Left hindlimb (tissue), 1 donor: ENCODE data around the gene ZIC4.

Experiments used
- DNase-seq: peaks from one replicate; pipeline ENCODE4 v3.0.0-alpha.2; 2018

ZIC4 gene

GRCh38 chr3:147417551-147418295 lies 11.4 kb upstream of the ZIC4 start:
- DNase-seq: no peak

GRCh38 chr3:147416931-147417330 lies 10.6 kb upstream of the ZIC4 start:
- DNase-seq: no peak

- DNase-seq: no peak
These were observed 9.5 kb upstream of the ZIC4 start for GRCh38 chr3:147415874-147416273.

GRCh38 chr3:147415286-147415685 lies 8.9 kb upstream of the ZIC4 start:
- no peak for DNase-seq

GRCh38 chr3:147414390-147415138 lies 8.2 kb upstream of the ZIC4 start:
- DNase-seq: no peak

GRCh38 chr3:147413686-147414389 lies 7.5 kb upstream of the ZIC4 start:
- DNase-seq: peak; percentile 29

- peak; percentile 48 for DNase-seq
These were observed 6.8 kb upstream of the ZIC4 start for GRCh38 chr3:147412917-147413685.

GRCh38 chr3:147412261-147412916 lies 6.0 kb upstream of the ZIC4 start:
- DNase-seq: peak; percentile 44

- DNase-seq: peak; percentile 34
These were observed 5.5 kb upstream of the ZIC4 start for GRCh38 chr3:147411815-147412241.

- peak; percentile 72 for DNase-seq
These were observed 5.0 kb upstream of the ZIC4 start for GRCh38 chr3:147411238-147411814.

GRCh38 chr3:147410526-147411237 lies 4.3 kb upstream of the ZIC4 start:
- DNase-seq: peak; percentile 58

GRCh38 chr3:147410116-147410525 lies 3.8 kb upstream of the ZIC4 start:
- DNase-seq: no peak

- peak; percentile 63 for DNase-seq
These were observed 3.1 kb upstream of the ZIC4 start, which contains the start of gene ZIC1 for GRCh38 chr3:147409143-147410115. TSS of gene ZIC1 (plus strand) at chr3:147409365. CDS start at chr3:147410113, 748 bp downstream.

- peak; percentile 27 for DNase-seq
These were observed 2.1 kb upstream of the ZIC4 start for GRCh38 chr3:147408188-147409100.

GRCh38 chr3:147407498-147408187 lies 1.3 kb upstream of the ZIC4 start:
- DNase-seq: peak; percentile 31

- DNase-seq: peak; percentile 42
These were observed 763 bp upstream of the ZIC4 start for GRCh38 chr3:147407114-147407497.

- peak; percentile 19 for DNase-seq
These were observed 914 bp downstream of the ZIC4 start for GRCh38 chr3:147405231-147406027.
